ENCODE measurements around the gene KRT35. TPM values are rescaled to one million over a fixed set of nuclear protein-coding genes. Genes with fewer than 3 reads are reported as not detected.

KRT35 gene
- total RNA-seq, 1 experiment from 2014 or later: not detected

DNA sequence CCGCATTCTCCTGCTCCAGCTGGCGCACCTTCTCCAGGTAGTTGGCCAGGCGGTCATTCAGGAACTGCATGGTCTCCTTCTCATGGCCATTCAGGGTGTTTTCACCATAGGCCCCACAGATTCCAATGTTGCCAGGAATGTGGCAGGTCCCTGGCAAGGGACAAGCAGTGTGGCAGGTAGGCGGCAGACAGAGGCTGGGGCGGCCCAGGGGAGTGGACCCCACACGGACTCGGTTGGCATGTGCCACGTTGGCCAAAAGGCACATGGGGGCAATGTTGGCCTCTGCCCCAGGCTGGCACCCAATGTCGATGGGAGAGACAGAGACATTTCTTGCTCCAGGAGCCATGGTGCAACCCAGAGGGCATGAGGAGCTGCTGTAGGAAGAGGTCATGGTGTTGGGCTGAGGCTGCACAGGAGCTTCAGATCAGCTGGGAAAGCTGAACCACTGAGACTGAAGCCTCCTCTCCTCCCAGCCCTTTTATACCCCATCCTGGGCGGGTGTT is 40.4 kb downstream of the KRT35 start, which contains the start of gene KRT38:
KRT38 (minus strand) TSS at position 453 of the 503 bp plus-strand sequence; CDS start at position 391, 62 bp downstream.
- no peaks in the 10 kb centered on the region for H3K9me2 ChIP-seq (ENCODE audit: insufficient read depth)
- ATAC-seq: no peak
- intact Hi-C loops (cut with micrococcal nuclease): no loop called here
- no TSS peak for BruUV-seq (replicated peaks)
- ChIA-PET CTCF (no interaction called here), RAD21 (ENCODE audit: low non-redundant PET in 1 of 2, low total read pairs in 2 of 2, uncharacterized antibody in 2 of 2, unreplicated experiment in 2 of 2) (no interaction called here), POLR2A (no interaction called here)
- TF ChIP-seq, protein P1, sequence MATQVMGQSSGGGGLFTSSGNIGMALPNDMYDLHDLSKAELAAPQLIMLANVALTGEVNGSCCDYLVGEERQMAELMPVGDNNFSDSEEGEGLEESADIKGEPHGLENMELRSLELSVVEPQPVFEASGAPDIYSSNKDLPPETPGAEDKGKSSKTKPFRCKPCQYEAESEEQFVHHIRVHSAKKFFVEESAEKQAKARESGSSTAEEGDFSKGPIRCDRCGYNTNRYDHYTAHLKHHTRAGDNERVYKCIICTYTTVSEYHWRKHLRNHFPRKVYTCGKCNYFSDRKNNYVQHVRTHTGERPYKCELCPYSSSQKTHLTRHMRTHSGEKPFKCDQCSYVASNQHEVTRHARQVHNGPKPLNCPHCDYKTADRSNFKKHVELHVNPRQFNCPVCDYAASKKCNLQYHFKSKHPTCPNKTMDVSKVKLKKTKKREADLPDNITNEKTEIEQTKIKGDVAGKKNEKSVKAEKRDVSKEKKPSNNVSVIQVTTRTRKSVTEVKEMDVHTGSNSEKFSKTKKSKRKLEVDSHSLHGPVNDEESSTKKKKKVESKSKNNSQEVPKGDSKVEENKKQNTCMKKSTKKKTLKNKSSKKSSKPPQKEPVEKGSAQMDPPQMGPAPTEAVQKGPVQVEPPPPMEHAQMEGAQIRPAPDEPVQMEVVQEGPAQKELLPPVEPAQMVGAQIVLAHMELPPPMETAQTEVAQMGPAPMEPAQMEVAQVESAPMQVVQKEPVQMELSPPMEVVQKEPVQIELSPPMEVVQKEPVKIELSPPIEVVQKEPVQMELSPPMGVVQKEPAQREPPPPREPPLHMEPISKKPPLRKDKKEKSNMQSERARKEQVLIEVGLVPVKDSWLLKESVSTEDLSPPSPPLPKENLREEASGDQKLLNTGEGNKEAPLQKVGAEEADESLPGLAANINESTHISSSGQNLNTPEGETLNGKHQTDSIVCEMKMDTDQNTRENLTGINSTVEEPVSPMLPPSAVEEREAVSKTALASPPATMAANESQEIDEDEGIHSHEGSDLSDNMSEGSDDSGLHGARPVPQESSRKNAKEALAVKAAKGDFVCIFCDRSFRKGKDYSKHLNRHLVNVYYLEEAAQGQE (IDR thresholded peaks at IDR 0.05; ENCODE audit: low read depth): no peak
- no peak for TF ChIP-seq FOSL1 (IDR thresholded peaks at IDR 0.05; ENCODE audit: low read depth)
- no peak for TF ChIP-seq POLR2AphosphoS5 (IDR thresholded peaks at IDR 0.05; ENCODE audit: low read depth, low read length)
- TF ChIP-seq EZH2phosphoT487 (IDR thresholded peaks at IDR 0.05; ENCODE audit: borderline replicate concordance): no peak
- no peak for TF ChIP-seq RAD21 (IDR thresholded peaks at IDR 0.05; ENCODE audit: low read depth)
- TF ChIP-seq ZNF274 (IDR thresholded peaks at IDR 0.05; ENCODE audit: low read depth, low read length): no peak
- TF ChIP-seq, protein P2, sequence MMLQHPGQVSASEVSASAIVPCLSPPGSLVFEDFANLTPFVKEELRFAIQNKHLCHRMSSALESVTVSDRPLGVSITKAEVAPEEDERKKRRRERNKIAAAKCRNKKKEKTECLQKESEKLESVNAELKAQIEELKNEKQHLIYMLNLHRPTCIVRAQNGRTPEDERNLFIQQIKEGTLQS (IDR thresholded peaks at IDR 0.05): no peak
- TF ChIP-seq ZFX (IDR thresholded peaks at IDR 0.05): no peak
- TF ChIP-seq CBX3 (IDR thresholded peaks at IDR 0.05; ENCODE audit: low read depth): no peak
- TF ChIP-seq JUND (IDR thresholded peaks at IDR 0.05): no peak
- no peak for TF ChIP-seq TCF7L2 (IDR thresholded peaks at IDR 0.05; ENCODE audit: borderline replicate concordance, extremely low read depth, insufficient read depth, insufficient read length)
- TF ChIP-seq, protein P3, sequence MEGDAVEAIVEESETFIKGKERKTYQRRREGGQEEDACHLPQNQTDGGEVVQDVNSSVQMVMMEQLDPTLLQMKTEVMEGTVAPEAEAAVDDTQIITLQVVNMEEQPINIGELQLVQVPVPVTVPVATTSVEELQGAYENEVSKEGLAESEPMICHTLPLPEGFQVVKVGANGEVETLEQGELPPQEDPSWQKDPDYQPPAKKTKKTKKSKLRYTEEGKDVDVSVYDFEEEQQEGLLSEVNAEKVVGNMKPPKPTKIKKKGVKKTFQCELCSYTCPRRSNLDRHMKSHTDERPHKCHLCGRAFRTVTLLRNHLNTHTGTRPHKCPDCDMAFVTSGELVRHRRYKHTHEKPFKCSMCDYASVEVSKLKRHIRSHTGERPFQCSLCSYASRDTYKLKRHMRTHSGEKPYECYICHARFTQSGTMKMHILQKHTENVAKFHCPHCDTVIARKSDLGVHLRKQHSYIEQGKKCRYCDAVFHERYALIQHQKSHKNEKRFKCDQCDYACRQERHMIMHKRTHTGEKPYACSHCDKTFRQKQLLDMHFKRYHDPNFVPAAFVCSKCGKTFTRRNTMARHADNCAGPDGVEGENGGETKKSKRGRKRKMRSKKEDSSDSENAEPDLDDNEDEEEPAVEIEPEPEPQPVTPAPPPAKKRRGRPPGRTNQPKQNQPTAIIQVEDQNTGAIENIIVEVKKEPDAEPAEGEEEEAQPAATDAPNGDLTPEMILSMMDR (IDR thresholded peaks at IDR 0.05 in 2 of 3, conservative IDR thresholded peaks at IDR 0.05 in 1 of 3; ENCODE audit: borderline replicate concordance in 1 of 3, insufficient read depth in 1 of 3, low read depth in 2 of 3, low read length in 2 of 3): no peak
- no peak for TF ChIP-seq SP1 (IDR thresholded peaks at IDR 0.05; ENCODE audit: low read depth)
- no peak for TF ChIP-seq ELF1 (IDR thresholded peaks at IDR 0.05; ENCODE audit: borderline replicate concordance, low read depth)
- no peak for TF ChIP-seq EZH2 (IDR thresholded peaks at IDR 0.05)
- no peak within 1 kb of the TSS for H3K4me2 ChIP-seq (ENCODE audit: low read length)
- H3K79me2 ChIP-seq (ENCODE audit: insufficient read depth, low read length): no peaks in the 10 kb centered on the region
- H2AFZ ChIP-seq (ENCODE audit: low read depth, low read length, poor library complexity, severe bottlenecking): no peak within 1 kb of the TSS
- no peak within 1 kb of the TSS for H3K27ac ChIP-seq (ENCODE audit: low read depth, low read length)
- no peak within 1 kb of the TSS for H3K4me3 ChIP-seq (replicated peaks in 1 of 2; ENCODE audit: low read depth in 1 of 2, low read length in 2 of 2)
- no peaks in the 10 kb centered on the region for H3K9me3 ChIP-seq (ENCODE audit: control insufficient read depth in 1 of 2, insufficient read depth in 1 of 2, low read depth in 1 of 2, low read length in 2 of 2)
- DNase-seq (ENCODE audit: low read depth, low spot score): no peak
- H4K20me1 ChIP-seq (ENCODE audit: insufficient read depth): no peaks in the 10 kb centered on the region
- H3K9ac ChIP-seq (ENCODE audit: low read length): no peak within 1 kb of the TSS
- no peaks in the 10 kb centered on the region for H3K36me3 ChIP-seq (ENCODE audit: control insufficient read depth in 1 of 2, insufficient read depth in 2 of 2, low read length in 2 of 2)
- no peaks in the 10 kb centered on the region for H3K27me3 ChIP-seq (ENCODE audit: insufficient read depth, low read length)
- no peaks in the 10 kb centered on the region for H3K4me1 ChIP-seq (ENCODE audit: control insufficient read depth in 1 of 2, insufficient read depth in 2 of 2, low read length in 2 of 2)

Data from HCT116 (cell line).